OCI-LY7 (cell line): ENCODE measurements around the gene HAT1. TPM values are rescaled to one million over a fixed set of nuclear protein-coding genes. Genes with fewer than 3 reads are reported as not detected.

Experiments used
- BruUV-seq: library from RNA; stranded (reverse); fragments of 400-500 nt; replicated peaks from 2 replicates; lab custom pipeline; 2021; lab: Mats Ljungman, UMichigan
- CTCF ChIA-PET: fragments of 300-600 bp; sonication (Branson Sonifier 250); formaldehyde crosslinking; loops from one replicate; lab custom pipeline; 2022; ENCODE audit warnings: antibody characterized with exemption; ENCODE audit not compliant: unreplicated experiment; lab: Charles Lee
- POLR2A ChIA-PET: fragments of 300-600 bp; sonication (Branson Sonifier 250); formaldehyde crosslinking; loops from one replicate; lab custom pipeline; 2022; ENCODE audit warnings: antibody characterized with exemption; lab: Charles Lee
- DNase-seq: peaks from one replicate; pipeline ENCODE4 v3.0.0-alpha.2; 2015; ENCODE audit warnings: low spot score
- H2AFZ ChIP-seq: fragments of 200-600 bp; sonication (generic), shearing (Covaris generic); 2 replicates; pipeline ENCODE4 v1.6.1; 2014; ENCODE audit warnings: mild to moderate bottlenecking, antibody characterized with exemption, low read length, moderate library complexity
- H3K27ac ChIP-seq: fragments of 200-600 bp; sonication (generic); 2 replicates; pipeline ENCODE4 v1.5.1; 2014; ENCODE audit warnings: mixed run types, low read depth, mild to moderate bottlenecking, moderate library complexity, low read length, inconsistent platforms; ENCODE audit not compliant: poor library complexity, severe bottlenecking
- H3K36me3 ChIP-seq: fragments of 200-600 bp; sonication (generic); 2 replicates; pipeline ENCODE4 v1.6.1; 2014; ENCODE audit warnings: mild to moderate bottlenecking, antibody characterized with exemption, low read length, moderate library complexity, mixed read lengths; ENCODE audit not compliant: insufficient read depth
- H3K4me1 ChIP-seq: fragments of 200-600 bp; sonication (generic); 2 replicates; pipeline ENCODE4 v1.5.1; 2014; ENCODE audit warnings: mild to moderate bottlenecking, low read length; ENCODE audit not compliant: insufficient read depth, poor library complexity, severe bottlenecking
- H3K4me2 ChIP-seq: fragments of 200-600 bp; sonication (generic); 2 replicates; pipeline ENCODE4 v1.6.1; 2014; ENCODE audit warnings: mild to moderate bottlenecking, low read length
- H3K4me3 ChIP-seq: fragments of 200-600 bp; sonication (generic); 2 replicates; pipeline ENCODE4 v1.5.1; 2014; ENCODE audit warnings: mild to moderate bottlenecking, low read depth, low read length; ENCODE audit not compliant: poor library complexity, severe bottlenecking
- H3K79me2 ChIP-seq: fragments of 200-600 bp; sonication (generic); 2 replicates; pipeline ENCODE4 v1.6.1; 2016; ENCODE audit warnings: low read depth, mild to moderate bottlenecking, low read length, moderate library complexity, mixed read lengths; ENCODE audit not compliant: insufficient read depth
- H3K9me2 ChIP-seq: fragments of 200-600 bp; sonication (generic); 2 replicates; pipeline ENCODE4 v1.6.1; 2016; ENCODE audit warnings: mild to moderate bottlenecking, low read length, mixed read lengths; ENCODE audit not compliant: insufficient read depth
- H3K9me3 ChIP-seq: fragments of 200-600 bp; sonication (generic); 2 replicates; pipeline ENCODE4 v1.6.1; 2014; ENCODE audit warnings: mild to moderate bottlenecking, mixed run types, low read length, mixed read lengths
- H4K20me1 ChIP-seq: fragments of 200-600 bp; sonication (generic); 2 replicates; pipeline ENCODE4 v1.6.1; 2014; ENCODE audit warnings: mild to moderate bottlenecking, antibody characterized with exemption, low read length, moderate library complexity, mixed read lengths; ENCODE audit not compliant: insufficient read depth
- CTCF ChIP-seq: fragments of 200-600 bp; sonication (generic); conservative IDR thresholded peaks from 2 replicates; pipeline ENCODE4 v1.5.1; 2014; ENCODE audit warnings: mild to moderate bottlenecking, antibody characterized with exemption, low read length, moderate library complexity, mixed read lengths
- EZH2phosphoT487 ChIP-seq: fragments of 200-600 bp; sonication (generic); IDR thresholded peaks from 2 replicates; pipeline ENCODE4 v1.6.1; 2018; ENCODE audit warnings: low read depth, borderline replicate concordance, mild to moderate bottlenecking, mixed run types, antibody characterized with exemption, low read length, moderate library complexity, mixed read lengths
- intact Hi-C: fragments of 100-400 bp; cut with micrococcal nuclease; formaldehyde crosslinking; loops from one replicate; pipeline ENCODE4 v1.10.0; 2022; ENCODE audit not compliant: unreplicated experiment
- total RNA-seq, 2 experiments: library from RNA; depleted of rRNA in 1 of 2; stranded (reverse); fragments of >200 nt in 1 of 2; shearing (Covaris generic) in 1 of 2; gene quantifications; 2 replicates each; pipeline ENCODE4 v1.2.3, GENCODE V29; 2014 to 2022

The HAT1 gene
- total RNA-seq, 2 experiments from 2014 or later: 77.5 to 96.5 TPM

DNA sequence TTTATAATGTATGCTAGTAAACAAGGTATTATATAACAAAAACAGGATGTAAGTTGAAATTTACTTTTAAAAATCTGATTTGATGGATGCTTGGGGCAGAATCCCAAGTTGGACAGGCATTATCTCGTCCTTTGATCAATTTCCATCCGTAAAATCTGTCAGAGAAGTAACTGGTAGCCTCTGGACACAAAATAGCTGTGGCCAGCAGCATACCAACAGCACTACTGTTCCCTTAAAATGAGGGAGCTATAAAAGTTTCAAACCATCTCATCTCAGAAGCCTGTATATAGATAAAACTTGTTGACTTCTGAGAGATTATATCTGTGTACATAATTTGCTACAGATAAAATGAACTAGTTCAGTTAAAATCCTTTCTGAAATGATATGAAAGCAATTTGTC is 62.8 kb downstream of the HAT1 start:
- H3K27ac ChIP-seq: no peak overlapping the region
- no peaks in the 10 kb centered on the region for H3K9me3 ChIP-seq
- peaks cover 43% of the 10 kb centered on the region for H3K36me3 ChIP-seq
- intact Hi-C loops: no loop called here
- H2AFZ ChIP-seq: no peak overlapping the region
- no peak for DNase-seq
- H3K4me3 ChIP-seq: no peak overlapping the region
- ChIA-PET POLR2A (interaction anchor here (0.7 to 1.2 kb wide), 4 partner anchors 15 to 78 kb away, joined by 3 to 4 read pairs (median 3); no protein-coding TSS in a partner anchor), CTCF (no interaction called here)
- no peaks in the 10 kb centered on the region for H3K9me2 ChIP-seq
- H3K4me1 ChIP-seq: no peaks in the 10 kb centered on the region
- TF ChIP-seq EZH2phosphoT487 (no peak), CTCF (no peak)
- no peaks in the 10 kb centered on the region for H3K79me2 ChIP-seq
- H3K4me2 ChIP-seq: no peak overlapping the region
- no TSS peak for BruUV-seq
- H4K20me1 ChIP-seq: no peaks in the 10 kb centered on the region

GRCh38 chr2:171986778-171987177 is 64.5 kb downstream of the HAT1 start:
- Histone ChIP-seq H3K4me3 (no peak overlapping the region), H3K9me2 (no peaks in the 10 kb centered on the region), H3K4me1 (no peaks in the 10 kb centered on the region), H3K9me3 (no peaks in the 10 kb centered on the region), H3K36me3 (peaks cover 29% of the 10 kb centered on the region), H3K79me2 (no peaks in the 10 kb centered on the region), H3K27ac (no peak overlapping the region), H4K20me1 (no peaks in the 10 kb centered on the region), H2AFZ (no peak overlapping the region), H3K4me2 (no peak overlapping the region)
- ChIA-PET CTCF (no interaction called here), POLR2A (interaction anchor here (0.6 kb wide), 1 partner anchor 862 kb away, joined by 4 read pairs; no protein-coding TSS in a partner anchor)
- intact Hi-C loops: no loop called here
- BruUV-seq: no TSS peak
- TF ChIP-seq CTCF: no peak
- TF ChIP-seq EZH2phosphoT487: no peak
- DNase-seq: no peak

DNA sequence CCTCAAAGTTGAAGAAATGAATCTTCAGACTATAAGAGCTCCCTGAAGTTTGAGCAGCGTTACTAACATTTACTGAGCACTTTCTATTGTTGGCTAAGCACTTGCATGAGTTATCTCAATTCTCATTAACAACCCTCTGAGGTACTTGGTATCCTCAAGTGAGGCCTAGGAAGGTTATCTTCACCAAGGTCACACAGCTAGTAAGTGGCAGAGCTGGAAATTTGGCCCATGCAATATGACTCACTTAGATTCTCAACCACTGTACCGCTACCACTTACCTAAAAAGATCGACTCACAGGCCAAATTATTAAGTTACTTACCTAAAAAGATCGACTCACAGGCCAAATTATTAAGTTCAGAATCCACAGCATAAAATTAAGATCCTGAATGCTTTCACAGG is 68.8 kb downstream of the HAT1 start:
- TF ChIP-seq EZH2phosphoT487 (no peak), CTCF (no peak)
- no peak overlapping the region for H2AFZ ChIP-seq
- H3K9me2 ChIP-seq: no peaks in the 10 kb centered on the region
- no peak for DNase-seq
- H3K79me2 ChIP-seq: no peaks in the 10 kb centered on the region
- intact Hi-C loops: no loop called here
- no peak overlapping the region for H3K4me2 ChIP-seq
- no peaks in the 10 kb centered on the region for H3K4me1 ChIP-seq
- no peaks in the 10 kb centered on the region for H3K9me3 ChIP-seq
- no peaks in the 10 kb centered on the region for H4K20me1 ChIP-seq
- no TSS peak for BruUV-seq
- CTCF ChIA-PET: no interaction called here
- POLR2A ChIA-PET: no interaction called here
- H3K36me3 ChIP-seq: no peaks in the 10 kb centered on the region
- H3K4me3 ChIP-seq: no peak overlapping the region
- no peak overlapping the region for H3K27ac ChIP-seq
